ENCODE measurements around the gene CYB5A.

The CYB5A gene

GRCh38 chr18:74266161-74266560 is 25.6 kb downstream of the CYB5A start:
- Histone ChIP-seq H3K4me1 (ENCODE audit: low read length) (peaks cover 17% of the 10 kb centered on the region), H3K36me3 (replicated peaks; ENCODE audit: low read depth, low read length) (peaks cover 16% of the 10 kb centered on the region), H3K9ac (ENCODE audit: low read length) (no peak overlapping the region), H2AFZ (ENCODE audit: low read depth, low read length) (no peak overlapping the region), H3K4me3 (ENCODE audit: low read length) (no peak overlapping the region), H3K79me2 (ENCODE audit: low read length) (peaks cover 22% of the 10 kb centered on the region), H3K9me3 (ENCODE audit: insufficient read depth, low read length) (no peaks in the 10 kb centered on the region), H3K4me2 (ENCODE audit: low read length) (no peak overlapping the region), H4K20me1 (ENCODE audit: insufficient read depth, low read length) (peaks cover 12% of the 10 kb centered on the region; the same call in 1 of the 2 replicates), H3K27me3 (ENCODE audit: low read depth, low read length) (no peaks in the 10 kb centered on the region), H3K27ac (ENCODE audit: low read length) (no peak overlapping the region)
- TF ChIP-seq EZH2phosphoT487 (IDR thresholded peaks at IDR 0.05; ENCODE audit: low read depth) (no peak), CTCF (IDR thresholded peaks at IDR 0.05; ENCODE audit: low read depth, low read length) (no peak)

- peaks cover 22% of the 10 kb centered on the region for H3K79me2 ChIP-seq (ENCODE audit: low read length)
- H3K9ac ChIP-seq (ENCODE audit: low read length) = no peak overlapping the region
- no peaks in the 10 kb centered on the region for H3K27me3 ChIP-seq (ENCODE audit: low read depth, low read length)
- peaks cover 12% of the 10 kb centered on the region; the same call in 1 of the 2 replicates for H4K20me1 ChIP-seq (ENCODE audit: insufficient read depth, low read length)
- H3K4me3 ChIP-seq (ENCODE audit: low read length) = no peak overlapping the region
- H3K4me1 ChIP-seq (ENCODE audit: low read length) = peaks cover 17% of the 10 kb centered on the region
- no peak overlapping the region for H2AFZ ChIP-seq (ENCODE audit: low read depth, low read length)
- H3K36me3 ChIP-seq (replicated peaks; ENCODE audit: low read depth, low read length) = peaks cover 19% of the 10 kb centered on the region
- no peak overlapping the region for H3K4me2 ChIP-seq (ENCODE audit: low read length)
- H3K9me3 ChIP-seq (ENCODE audit: insufficient read depth, low read length) = no peaks in the 10 kb centered on the region
- TF ChIP-seq CTCF (IDR thresholded peaks at IDR 0.05; ENCODE audit: low read depth, low read length) = no peak
- TF ChIP-seq EZH2phosphoT487 (IDR thresholded peaks at IDR 0.05; ENCODE audit: low read depth) = no peak
- H3K27ac ChIP-seq (ENCODE audit: low read length) = no peak overlapping the region
Measured at GRCh38 chr18:74265546-74266098, 26.1 kb downstream of the CYB5A start.

GRCh38 chr18:74264303-74265020 is 27.3 kb downstream of the CYB5A start:
- Histone ChIP-seq H3K27me3 (ENCODE audit: low read depth, low read length) (no peaks in the 10 kb centered on the region), H2AFZ (ENCODE audit: low read depth, low read length) (0 out of 2 replicates have a peak overlapping the region, but pooled peaks have one; percentile 28), H3K4me3 (ENCODE audit: low read length) (peak overlapping the region; percentile 59), H3K4me1 (ENCODE audit: low read length) (peaks cover 17% of the 10 kb centered on the region), H3K27ac (ENCODE audit: low read length) (peak overlapping the region; percentile 55), H3K9ac (ENCODE audit: low read length) (peak overlapping the region; percentile 28; the same call in 1 of the 2 replicates), H3K4me2 (ENCODE audit: low read length) (peak overlapping the region; percentile 89), H3K79me2 (ENCODE audit: low read length) (peaks cover 14% of the 10 kb centered on the region), H4K20me1 (ENCODE audit: insufficient read depth, low read length) (0 out of 2 replicates have a peak, but pooled peaks cover 5% of the 10 kb centered on the region), H3K9me3 (ENCODE audit: insufficient read depth, low read length) (no peaks in the 10 kb centered on the region), H3K36me3 (replicated peaks; ENCODE audit: low read depth, low read length) (peaks cover 24% of the 10 kb centered on the region)
- no peak for TF ChIP-seq EZH2phosphoT487 (IDR thresholded peaks at IDR 0.05; ENCODE audit: low read depth)
- TF ChIP-seq CTCF (IDR thresholded peaks at IDR 0.05; ENCODE audit: low read depth, low read length) = no peak

- Histone ChIP-seq H3K4me1 (ENCODE audit: low read length) (peaks cover 17% of the 10 kb centered on the region), H4K20me1 (ENCODE audit: insufficient read depth, low read length) (no peaks in the 10 kb centered on the region), H3K4me3 (ENCODE audit: low read length) (no peak overlapping the region), H3K9me3 (ENCODE audit: insufficient read depth, low read length) (no peaks in the 10 kb centered on the region), H3K27ac (ENCODE audit: low read length) (no peak overlapping the region), H3K4me2 (ENCODE audit: low read length) (no peak overlapping the region), H2AFZ (ENCODE audit: low read depth, low read length) (no peak overlapping the region), H3K9ac (ENCODE audit: low read length) (no peak overlapping the region), H3K27me3 (ENCODE audit: low read depth, low read length) (no peaks in the 10 kb centered on the region), H3K79me2 (ENCODE audit: low read length) (no peaks in the 10 kb centered on the region), H3K36me3 (replicated peaks; ENCODE audit: low read depth, low read length) (peaks cover 29% of the 10 kb centered on the region)
- TF ChIP-seq CTCF (IDR thresholded peaks at IDR 0.05; ENCODE audit: low read depth, low read length) (no peak), EZH2phosphoT487 (IDR thresholded peaks at IDR 0.05; ENCODE audit: low read depth) (no peak)
Measured at GRCh38 chr18:74261053-74261713, 30.6 kb downstream of the CYB5A start.

Data from OCI-LY3 (cell line).